Measurements from ENCODE around the gene OXER1.

GRCh38 chr2:42764096-42764495, at the start of gene OXER1:
- no peak for TF ChIP-seq CTCF (IDR thresholded peaks at IDR 0.05)
- no peak for TF ChIP-seq ZFX (IDR thresholded peaks at IDR 0.05; ENCODE audit: borderline replicate concordance)

Data from 22Rv1 (cell line).